Right lobe of liver (tissue), 4 donors: ENCODE results near the gene DCDC1.

Experiments
- CTCF ChIP-seq, 4 donors: fragments of 200-600 bp in 3 of 4; fragments of 450-650 bp in 1 of 4; IDR thresholded peaks; one replicate each; pipeline versions ENCODE4 v1.5.1 to v1.8.0; 2016 to 2022; ENCODE audit warnings: antibody characterized with exemption in 4 of 4, mild to moderate bottlenecking in 2 of 4
- POLR2A ChIP-seq: fragments of 450-650 bp; IDR thresholded peaks from one replicate; pipeline ENCODE4 v1.6.1; 2017; ENCODE audit warnings: antibody characterized with exemption, mild to moderate bottlenecking
- donor health status: DM: no; HTN: no; CAD: no.
- donor health status: DM: no; HTN: no; CAD: no.
- donor health status: DM: no; HTN: yes; CAD: no.

GRCh38 chr11:31059529-31059928, 310.0 kb downstream of the DCDC1 start:
- TF ChIP-seq CTCF (IDR thresholded peaks at IDR 0.05) (no peak), POLR2A (no peak)
